Activated CD4-positive, alpha-beta T cell treated with anti-CD3 and anti-CD28 coated beads, Interleukin-10, Interleukin-2, amounts not matched to agents 100 ng/mL and 50 ng/mL, durations not matched to agents 16 hours and 8 hours (primary cell): ENCODE data around the gene WDR75.
A peak's percentile ranks its signal among the peaks of the same experiment; 100 is the strongest.
"Not testable (repeated sequence)": the region's sequence is repeated elsewhere in the genome, so short reads cannot be mapped to it uniquely, and the experiment has no call there.

Experiments used
- DNase-seq: peaks from one replicate; pipeline ENCODE4 v3.0.0-alpha.2; 2020

The WDR75 gene

DNA sequence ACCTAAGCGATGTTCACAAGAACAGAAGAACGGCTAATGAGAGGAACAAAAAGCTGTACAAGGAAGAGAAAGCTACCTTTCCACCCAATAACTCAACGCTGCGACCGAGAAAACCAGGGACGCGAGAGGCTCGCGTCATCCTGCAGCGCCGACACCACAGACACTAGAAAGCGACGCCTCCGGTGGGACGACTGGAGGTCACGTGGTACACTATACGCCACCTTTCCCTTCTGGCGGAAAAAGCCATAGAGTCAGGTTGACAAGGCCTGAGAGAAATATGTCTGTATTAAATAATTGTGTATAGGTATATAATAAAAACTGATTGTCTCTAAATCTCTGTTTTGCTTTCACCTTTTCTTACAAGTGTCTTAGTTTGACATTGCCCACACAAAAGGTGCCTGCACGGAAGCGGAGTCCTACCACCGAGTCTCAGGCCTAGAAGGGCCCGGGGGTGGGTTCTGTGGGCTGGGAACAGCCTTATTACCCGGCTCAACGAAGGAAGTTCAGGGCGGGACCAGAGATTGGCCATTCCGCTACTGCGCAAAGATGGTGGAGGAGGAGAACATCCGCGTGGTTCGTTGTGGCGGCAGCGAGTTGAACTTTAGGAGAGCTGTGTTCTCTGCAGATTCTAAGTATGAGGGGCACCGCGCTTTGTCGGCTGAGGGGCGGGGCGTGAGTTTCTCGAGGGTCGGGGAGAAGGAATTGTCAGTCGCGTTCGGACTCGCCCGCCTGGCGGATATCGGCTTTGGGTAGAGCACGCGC lies at the start of gene WDR75:
TSS of gene WDR75 (plus strand) at position 528 of the 762 bp plus-strand sequence. CDS start at position 547, 19 bp downstream.
- peak; percentile 94 for DNase-seq

DNA sequence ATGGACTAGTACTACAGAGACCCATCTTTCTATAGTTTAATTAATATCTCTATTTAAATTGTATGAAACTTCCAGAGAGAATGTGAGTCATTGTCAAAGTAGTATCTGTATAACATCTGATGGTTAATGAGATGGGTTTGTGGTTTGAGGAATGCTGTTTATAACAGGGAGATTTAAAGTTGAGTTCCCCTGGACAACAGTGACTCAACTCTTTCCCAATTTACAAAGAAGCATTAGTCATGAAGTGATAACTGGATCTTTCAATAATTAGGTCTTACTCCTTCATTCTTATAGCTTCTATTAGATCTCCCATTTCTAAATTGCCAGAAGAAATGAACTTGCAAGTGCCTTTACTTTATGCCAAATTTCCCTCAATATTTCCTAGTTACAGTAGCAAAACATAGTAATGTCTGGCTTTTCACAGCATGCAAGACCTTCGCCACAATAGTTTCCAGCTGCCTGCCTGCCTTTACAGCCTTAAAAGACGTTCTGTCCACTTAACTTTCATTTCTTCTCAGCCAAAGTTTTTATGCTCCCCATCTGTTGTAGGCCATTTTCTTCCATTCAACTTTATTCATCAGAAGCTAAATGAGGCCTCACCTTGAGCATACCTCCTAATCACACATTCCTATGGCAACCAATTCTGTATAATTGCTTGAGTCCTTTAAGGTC lies 47.7 kb upstream of the WDR75 start:
- DNase-seq, result no peak

DNA sequence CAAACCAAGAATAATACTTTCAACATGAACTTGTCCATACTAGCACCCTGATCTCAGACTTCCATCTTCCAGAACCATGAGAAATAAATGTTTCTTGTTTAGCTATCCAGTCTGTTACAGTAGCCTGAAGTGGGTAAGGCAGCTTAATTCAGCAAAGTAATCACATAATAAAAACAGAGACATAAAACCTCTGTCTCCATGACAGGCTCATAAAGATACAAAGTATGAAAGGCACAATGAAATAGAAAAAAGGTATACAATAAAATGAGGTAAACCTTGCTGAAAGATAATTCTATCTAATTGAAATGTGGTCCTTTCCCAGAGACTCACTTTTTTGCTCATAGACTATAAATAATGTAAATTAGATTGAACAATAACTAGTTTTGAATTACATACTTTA lies 46.7 kb upstream of the WDR75 start:
- no peak for DNase-seq

DNA sequence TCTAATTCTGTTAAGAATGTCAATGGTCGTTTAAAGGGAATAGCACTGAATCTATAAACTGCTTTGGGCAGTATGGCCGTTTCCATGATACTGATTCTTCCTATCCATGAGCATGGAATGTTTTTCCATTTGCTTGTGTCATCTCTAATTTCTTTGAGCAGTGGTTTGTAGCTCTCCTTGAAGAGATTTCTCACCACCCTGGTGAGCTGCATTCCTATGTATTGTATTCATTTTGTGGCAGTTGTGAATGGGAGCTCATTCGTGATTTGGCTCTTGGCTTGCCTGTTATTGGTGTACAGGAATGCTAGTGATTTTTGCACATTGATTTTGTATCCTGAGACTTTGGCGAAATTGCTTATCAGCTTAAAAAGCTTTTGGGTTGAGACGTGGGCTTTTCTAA lies 38.3 kb upstream of the WDR75 start:
- DNase-seq, result no peak

DNA sequence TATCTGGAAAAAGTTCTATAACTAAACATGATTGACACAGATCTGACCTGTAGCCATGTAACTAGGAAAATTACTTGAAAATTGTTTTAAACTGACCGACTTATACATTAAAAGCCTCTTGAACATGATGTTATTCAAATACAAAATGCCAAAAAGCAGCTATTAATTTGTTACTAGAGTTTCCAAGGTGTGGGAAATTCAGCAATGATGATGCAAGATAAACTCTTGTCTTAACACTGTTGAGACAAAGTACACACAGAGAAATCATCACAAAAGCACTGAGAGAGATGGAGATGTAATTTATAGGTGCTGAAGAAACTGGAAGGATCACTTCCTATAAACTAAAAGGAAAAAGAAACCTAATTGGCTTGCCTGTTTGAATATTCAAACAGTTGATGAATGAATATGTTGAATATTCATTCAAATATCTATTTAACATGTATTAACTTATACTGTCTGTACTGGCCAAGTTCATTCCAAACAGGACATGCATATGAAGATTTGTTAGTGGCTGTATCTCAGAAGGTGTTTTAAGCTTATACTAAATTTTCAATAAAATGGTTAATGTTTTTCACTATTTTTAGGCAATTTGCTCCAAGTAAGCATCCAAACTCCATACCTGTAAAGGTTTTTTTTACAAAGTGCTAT lies 34.6 kb upstream of the WDR75 start:
- no peak for DNase-seq

DNA sequence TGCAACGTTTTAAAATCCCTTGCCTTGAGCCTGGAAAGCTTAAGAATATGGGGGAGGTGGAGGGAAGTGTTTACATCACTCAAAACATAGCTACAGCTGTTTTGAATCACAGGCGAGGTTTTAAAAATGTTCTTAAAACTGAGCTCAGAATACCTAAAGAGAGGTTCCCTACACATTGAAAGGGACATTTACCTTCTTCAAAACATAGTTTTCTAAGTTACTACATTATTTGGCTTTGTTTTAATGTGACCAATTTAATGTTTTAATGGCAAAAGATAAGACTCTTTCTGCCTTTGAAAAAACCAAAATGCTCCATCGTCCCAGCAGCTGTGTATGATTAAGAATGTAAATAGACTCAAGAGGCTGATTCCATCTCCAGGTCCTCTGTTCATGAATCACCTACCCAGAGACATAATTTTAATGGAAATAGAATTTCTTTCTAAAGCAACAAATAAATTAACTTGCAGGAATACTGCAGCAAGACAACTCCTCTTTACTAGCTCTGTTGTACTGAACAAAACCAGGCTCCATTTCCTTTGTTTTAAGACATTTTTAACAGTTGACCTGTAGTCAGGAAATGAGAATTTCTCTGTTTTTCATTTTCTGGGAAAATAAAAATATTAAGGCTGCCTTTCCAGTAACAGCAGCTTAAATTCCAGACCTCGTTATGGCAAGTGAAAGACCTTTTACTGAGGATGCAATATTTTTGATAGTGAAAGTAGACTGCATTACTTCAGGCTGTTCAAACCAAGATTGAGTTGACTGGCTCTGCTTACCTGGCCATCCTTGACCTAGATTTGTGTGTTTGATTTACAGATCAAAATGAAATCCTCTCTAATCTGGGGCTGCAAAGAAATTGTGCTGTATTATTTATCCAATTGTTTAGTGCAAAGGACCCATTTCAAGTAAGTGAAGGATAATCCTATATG lies 33.7 kb upstream of the WDR75 start:
- DNase-seq, result no peak

DNA sequence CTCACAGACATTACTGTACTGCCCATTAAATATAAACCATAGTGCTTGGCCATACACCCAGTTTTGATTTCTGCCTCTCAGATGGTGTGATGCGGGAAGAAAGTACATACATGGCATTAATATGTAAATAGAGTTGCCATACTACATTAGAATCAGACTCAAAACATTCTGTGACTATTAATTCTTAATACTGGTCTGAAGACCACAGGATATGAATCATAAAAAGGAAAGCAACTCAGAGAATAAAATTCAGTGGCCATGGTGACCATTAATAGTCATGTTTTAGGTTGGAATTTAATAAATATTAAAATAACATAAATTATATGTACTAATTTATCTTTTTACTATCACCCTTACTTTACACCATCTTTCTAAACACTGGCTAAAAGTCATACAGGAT lies 33.0 kb upstream of the WDR75 start:
- DNase-seq, result no peak

DNA sequence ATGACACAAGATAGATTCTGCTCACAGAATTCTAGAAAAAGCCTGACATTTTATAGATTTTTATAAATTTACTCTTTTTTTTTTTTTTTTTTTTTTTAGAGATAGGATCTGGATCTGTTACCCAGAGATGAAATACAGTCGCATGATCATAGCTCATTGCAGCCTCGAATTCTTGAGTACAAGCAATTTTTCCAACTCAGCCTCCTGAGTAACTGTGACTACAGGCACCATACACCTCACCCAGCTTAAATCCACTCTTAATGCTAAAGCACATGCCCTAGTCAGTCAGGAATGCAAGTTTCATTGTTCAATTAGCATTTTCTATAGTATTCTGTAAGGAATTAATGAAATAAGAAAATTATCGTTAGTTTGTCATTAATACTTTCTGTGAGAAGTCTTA lies 32.1 kb upstream of the WDR75 start:
- no peak for DNase-seq

DNA sequence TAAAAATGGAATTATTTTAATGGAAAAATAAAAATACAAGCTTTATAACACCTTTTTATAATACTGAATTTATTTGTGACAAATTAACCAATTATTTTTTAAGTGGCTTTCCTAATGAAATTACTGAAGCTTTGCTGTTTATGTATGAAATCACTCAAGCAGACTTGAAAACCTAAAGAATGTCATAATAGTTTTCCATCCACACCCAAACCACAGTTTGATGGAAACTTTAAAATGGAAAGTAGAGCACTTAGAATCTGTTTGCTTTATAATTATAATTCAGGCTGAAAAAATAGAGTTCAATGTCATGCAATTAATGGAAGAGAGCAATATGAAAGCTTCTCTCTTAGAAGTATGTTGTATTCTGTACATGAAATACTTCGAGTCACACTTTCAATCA lies 31.6 kb upstream of the WDR75 start:
- no peak for DNase-seq

DNA sequence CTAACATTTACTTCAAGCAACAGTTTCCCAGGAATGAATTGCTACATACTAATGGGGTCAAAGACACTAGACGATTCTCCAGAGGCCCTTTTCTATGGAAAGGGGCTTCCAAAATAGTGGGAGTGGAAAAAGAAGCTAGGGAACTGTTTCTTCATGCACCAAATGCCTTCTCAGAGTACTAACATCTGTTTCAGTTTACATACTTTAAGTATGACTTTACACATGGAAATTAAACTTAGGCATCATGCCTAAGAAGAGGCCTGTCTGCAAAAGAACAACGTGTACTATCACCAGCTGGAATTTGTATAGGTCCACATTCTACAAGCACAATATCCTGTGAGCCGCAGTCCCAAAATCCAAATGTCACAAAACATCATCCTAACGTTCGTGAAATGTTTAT lies 29.4 kb upstream of the WDR75 start:
- DNase-seq, result no peak

DNA sequence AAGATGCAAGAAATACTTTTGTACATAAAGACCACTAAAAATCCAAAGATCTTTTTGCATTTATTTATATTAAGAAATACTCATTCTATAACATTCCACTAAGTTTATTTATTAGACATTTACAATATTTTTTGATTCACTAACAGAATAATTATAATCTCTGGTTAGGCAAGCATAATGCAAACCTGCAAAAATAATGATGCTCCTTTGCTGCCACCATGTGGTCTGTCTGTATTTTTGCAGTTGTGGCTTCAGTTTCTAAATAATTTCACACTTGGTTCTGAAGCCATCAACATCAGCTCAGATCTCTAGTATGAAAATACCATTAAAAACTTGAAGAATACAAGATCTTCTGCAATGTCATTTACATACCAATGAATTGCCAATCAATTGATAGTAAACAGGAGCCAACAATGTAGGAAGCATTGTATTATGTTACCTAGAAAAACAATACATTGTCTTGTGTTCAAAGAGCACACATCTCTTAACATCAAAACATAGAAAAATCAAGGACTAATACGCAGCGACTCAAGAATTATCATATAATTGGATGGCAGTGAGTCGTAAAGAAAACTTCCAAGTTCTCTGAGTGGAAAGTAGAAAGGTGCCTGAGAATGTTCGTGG lies 28.8 kb upstream of the WDR75 start:
- DNase-seq, result peak; percentile 54

DNA sequence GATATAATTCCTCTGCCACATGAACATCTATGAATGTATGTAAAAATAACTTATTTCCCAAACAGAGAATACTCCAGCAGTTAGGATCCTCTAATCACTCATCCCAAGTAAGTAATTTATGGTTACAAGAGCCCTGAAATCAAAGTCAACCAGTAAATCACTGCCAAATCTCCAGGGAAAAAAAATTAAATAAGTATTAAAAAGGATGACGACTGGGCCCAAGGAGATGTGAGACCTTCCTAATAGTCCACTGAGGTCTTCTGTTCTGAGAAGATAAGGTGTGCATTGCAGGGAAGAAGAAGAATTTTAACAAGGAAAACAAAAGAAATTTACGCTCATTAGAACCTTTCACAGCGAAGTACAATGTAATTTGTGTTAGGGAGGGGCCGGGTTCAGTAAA lies 28.0 kb upstream of the WDR75 start:
- no peak for DNase-seq

DNA sequence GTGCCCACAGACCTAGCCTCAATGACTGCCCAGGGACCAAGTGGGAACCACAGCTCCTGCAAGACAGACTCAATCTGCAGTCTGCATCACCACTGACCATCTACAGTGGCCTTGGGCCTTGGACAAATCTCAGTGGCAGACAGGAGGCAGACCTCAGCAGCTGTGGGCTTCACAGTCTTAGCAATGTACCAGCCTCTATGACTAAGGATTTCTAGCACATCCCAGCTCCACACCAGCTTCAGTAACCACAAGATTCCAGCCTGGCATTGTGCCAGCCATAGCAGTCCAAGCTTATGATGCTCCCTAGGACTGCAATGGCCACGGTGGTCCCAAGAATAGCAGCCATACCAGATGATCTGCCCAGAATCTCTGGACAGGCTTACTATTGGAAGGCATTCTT lies 19.6 kb upstream of the WDR75 start:
- no peak for DNase-seq

DNA sequence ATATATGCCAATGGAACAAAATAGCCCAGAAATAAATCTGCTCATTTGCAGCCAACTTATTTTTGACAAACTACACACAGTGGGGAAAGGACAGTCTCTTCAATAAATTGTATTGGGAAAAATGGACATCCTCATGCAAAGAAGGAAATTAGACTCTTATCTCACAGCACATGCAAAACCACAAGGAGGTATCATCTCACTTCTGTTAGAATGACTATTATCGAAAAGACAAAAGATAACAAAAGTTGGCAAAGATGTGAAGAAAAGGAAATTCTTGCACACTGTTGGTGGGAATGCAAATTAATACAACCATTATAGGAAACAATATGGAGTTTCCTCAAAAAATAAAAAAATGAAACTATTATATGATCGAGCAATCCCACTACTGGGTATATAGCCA lies 16.3 kb upstream of the WDR75 start:
- DNase-seq, result no peak

DNA sequence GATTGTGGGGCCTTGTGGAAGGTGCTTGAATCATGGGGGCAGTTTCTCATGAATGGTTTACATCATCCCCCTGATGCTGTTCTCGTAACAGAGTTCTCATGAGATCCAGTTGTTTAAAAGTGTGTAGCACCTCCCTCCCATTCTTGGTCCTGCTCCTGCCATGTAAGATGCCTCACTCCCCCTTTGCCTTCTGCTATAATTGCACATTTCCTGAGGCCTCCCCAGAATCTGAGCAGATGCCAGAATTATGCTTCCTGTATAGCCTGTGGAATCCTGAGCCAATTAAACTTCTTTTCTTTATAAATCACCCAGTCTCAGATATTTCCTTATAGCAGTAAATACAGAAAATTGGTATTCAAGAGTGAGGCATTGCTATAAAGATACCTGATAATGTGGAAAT lies 15.6 kb upstream of the WDR75 start:
- DNase-seq, result no peak

DNA sequence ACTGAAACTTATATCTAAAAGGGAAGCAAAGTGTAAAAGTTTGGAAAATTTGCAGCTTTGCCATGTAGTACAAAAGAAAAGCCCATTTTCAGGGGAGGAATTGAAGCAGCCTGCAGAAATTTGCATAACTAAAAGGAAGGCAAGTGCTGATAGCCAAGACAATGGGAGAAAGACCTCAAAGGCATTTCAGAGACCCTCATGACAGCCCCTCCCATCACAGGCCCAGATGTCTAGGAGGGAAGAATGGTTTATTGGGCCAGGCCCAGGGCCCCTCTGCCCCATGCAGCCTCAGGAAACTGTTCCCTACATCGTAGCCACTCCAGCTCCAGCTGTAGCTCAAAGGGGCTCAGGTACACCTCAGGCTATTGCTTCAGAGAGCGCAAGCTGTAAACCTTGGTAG lies 14.4 kb upstream of the WDR75 start:
- no peak for DNase-seq

DNA sequence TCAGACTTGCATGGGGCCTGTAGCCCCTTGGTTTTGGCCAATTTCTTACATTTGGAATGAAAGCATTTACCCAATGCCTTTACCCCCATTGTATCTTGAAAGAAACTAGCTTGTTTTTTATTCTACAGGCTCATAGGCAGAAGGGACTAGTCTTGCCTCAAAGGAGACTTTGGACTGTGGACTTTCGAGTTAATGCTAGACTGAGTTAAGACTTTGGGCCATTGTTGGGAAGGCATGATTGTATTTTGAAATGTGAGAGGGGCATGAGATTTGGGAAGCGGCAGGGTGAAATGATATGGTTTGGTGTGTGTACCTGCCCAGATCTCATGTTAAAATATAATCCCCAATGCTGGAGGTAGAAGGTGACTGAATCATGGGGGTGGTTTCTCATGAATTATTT lies 13.4 kb upstream of the WDR75 start:
- no peak for DNase-seq

DNA sequence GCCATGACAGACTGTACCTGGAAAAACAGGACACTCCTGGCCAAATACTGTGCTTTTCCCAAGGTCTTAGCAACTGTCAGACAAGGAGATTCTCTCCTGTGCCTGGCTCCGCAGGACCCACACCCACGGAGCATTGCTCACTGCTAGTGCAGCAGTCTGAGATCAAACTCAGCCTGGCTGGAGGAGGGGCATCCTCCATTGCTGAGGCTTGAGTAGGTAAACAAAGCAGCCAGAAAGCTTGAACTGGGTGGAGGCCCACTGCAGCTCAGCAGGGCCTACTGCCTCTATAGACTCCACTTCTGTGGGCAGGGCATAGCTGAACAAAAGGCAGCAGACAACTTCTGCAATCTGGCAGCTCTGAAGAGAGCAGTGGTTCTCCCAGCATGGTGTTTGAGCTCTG lies 10.8 kb upstream of the WDR75 start:
- not testable (repeated sequence) for DNase-seq

DNA sequence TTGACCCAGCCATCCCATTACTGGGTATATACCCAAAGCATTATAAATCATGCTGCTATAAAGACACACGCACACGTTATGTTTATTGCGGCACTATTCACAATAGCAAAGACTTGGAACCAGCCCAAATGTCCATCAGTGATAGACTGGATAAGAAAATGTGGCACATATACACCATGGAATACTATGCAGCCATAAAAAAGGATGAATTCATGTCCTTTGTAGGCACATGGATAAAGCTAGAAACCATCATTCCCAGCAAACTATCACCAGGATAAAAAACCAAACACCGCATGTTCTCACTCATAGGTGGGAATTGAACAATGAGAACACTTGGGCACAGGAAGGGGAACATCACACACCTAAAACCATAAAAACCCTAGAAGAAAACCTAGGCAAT lies 5.5 kb upstream of the WDR75 start:
- DNase-seq, result not testable (repeated sequence)

DNA sequence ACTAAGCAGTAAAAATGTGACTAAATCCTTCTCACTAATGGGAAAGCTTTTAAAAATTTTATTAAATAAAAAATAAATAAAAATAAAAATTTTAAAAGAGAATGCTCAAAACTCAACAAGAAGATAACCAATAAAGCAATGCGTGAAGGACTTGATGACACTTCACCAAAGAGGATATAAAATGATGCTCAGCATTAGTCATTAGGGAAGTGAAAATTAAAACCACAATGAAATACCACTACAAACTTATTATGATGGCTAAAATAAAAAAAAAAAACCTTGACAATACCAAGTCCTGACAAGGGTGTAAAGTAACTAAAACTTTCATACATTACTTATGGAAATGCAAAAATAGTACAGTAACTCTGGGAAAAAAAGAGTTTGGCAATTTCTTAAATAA lies 3.3 kb upstream of the WDR75 start:
- DNase-seq, result peak; percentile 24

DNA sequence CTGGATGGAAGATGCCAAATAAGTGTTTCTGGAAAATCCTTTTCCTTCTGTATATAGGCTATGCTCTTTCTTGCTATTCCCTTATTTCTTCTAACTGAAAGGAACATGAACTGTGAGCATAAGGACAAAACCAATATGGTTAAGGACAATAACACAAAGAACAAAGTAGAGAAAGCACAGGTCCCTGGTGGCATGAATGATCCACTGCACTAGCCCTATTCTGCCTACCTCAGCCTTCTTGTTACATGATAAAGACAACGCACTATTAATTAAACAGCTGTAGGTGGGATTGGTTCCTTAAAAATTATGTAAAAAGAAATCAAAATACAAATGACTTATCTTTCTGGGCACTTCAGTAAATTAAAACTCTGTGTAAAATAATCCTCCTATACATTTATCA lies 1.9 kb upstream of the WDR75 start:
- no peak for DNase-seq

DNA sequence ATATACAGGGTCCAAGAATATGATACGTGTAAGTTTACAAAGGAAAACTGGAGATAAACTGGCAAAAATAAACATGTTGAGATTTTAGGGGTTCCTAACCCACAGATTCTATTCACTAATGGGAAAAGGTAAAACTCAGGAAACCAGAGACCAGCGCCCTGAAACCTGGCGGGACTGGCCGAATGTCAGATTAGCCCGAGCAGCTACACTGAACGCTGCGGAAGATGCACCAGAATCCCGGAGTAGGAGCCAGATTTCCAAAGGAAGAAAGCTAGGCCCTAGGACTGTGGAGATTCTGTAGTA lies 679 bp upstream of the WDR75 start:
- DNase-seq, result no peak

DNA sequence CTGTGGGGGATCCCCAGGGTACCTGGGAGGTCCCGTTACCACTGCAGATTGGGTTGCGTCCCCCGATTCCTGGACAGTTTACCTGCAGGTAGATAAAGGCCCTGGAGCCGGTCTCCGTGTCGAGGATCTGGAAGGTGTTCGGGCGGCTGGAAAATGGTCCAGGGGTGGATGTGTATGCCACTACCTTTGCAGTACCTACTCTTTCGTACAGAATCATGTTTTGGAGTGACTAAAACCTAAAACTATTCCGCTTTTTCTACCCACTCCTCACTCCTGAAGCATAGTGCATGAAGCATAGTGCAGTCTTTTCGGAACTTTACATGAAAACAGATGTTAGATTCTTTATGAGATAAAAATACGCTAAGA lies 418 bp downstream of the WDR75 start:
- DNase-seq, result no peak
